Breast epithelium (tissue), 3 donors: ENCODE measurements around the gene SLC44A2.

ENCODE experiments used
- POLR2A ChIP-seq: fragments of 450-650 bp; IDR thresholded peaks from one replicate; pipeline ENCODE4 v1.6.1; 2016; ENCODE audit warnings: antibody characterized with exemption, mild to moderate bottlenecking, moderate library complexity
- POLR2AphosphoS5 ChIP-seq, 3 donors: sonication (generic); formaldehyde crosslinking; IDR thresholded peaks; one replicate each; pipeline ENCODE4 v1.6.1; 2017; ENCODE audit warnings: antibody characterized with exemption in 3 of 3
- TF ChIP-seq, protein P1 (sequence below), 3 donors: fragments of 450-650 bp; IDR thresholded peaks; one replicate each; pipeline ENCODE4 v1.5.1; 2016 to 2017; ENCODE audit warnings: antibody characterized with exemption in 3 of 3, mild to moderate bottlenecking in 3 of 3, moderate library complexity in 3 of 3

DNA sequence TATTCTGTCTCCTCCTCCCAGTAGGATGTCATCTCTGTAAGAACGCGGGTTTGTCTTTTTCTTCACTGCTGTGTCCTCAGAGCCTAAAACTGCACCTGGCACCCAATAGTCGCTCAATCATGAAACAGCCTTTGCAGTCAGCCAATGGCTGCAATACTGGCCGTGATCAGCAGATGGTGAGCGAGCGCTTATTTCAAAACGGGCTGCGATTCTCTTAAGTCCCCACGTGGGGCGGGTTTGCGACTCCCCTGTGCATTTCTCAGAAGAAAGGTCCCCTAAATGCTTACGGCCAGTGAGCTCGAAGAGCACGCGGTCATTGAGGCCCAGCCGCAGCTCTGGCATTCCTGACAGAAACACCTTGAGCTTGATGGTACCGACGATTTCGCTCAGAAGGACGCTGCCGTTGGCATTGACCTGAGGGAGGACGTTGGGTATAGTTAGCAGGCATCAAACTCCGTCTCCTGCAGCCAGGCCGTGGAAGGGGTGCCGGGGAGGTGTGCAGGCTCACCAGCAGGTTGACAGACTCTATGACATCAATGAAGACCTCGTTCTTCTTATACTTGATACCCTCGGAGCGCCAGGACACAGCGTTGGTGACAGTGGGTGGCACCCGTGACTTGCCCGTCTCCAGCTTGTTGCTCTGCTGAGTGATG is 44.2 kb upstream of the SLC44A2 start:
- TF ChIP-seq, protein P1, sequence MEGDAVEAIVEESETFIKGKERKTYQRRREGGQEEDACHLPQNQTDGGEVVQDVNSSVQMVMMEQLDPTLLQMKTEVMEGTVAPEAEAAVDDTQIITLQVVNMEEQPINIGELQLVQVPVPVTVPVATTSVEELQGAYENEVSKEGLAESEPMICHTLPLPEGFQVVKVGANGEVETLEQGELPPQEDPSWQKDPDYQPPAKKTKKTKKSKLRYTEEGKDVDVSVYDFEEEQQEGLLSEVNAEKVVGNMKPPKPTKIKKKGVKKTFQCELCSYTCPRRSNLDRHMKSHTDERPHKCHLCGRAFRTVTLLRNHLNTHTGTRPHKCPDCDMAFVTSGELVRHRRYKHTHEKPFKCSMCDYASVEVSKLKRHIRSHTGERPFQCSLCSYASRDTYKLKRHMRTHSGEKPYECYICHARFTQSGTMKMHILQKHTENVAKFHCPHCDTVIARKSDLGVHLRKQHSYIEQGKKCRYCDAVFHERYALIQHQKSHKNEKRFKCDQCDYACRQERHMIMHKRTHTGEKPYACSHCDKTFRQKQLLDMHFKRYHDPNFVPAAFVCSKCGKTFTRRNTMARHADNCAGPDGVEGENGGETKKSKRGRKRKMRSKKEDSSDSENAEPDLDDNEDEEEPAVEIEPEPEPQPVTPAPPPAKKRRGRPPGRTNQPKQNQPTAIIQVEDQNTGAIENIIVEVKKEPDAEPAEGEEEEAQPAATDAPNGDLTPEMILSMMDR (IDR thresholded peaks at IDR 0.05) = peak; percentile 100
- TF ChIP-seq POLR2A = no peak
- peak; percentile 34 to 72 (median 49) for TF ChIP-seq POLR2AphosphoS5 (IDR thresholded peaks at IDR 0.05)
